GM19193 (cell line): ENCODE data around the gene ST6GALNAC5.

Source experiments
- POLR2A ChIP-seq: IDR thresholded peaks from 4 replicates; pipeline ENCODE4 v1.6.1; 2011; ENCODE audit not compliant: insufficient read depth, insufficient read length; ENCODE audit errors: extremely low read depth

Gene ST6GALNAC5

DNA sequence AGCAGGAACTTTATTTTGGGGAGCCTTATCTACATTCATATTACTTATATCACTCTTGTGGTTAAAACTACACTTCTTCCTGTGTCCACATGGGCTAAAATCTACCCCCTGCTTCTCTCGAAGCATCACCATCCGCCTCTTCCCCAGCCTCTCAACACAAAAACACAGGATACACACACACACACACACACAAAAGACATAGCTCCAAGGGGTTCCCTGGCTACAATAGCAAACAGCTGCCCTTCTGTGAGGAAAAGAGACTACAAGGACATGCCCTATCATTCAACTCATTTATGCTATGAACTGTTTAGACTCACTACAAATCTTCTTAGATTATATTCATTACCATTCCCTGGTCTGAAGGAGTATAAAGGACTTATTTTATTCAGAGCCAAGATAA, 197.0 kb downstream of the ST6GALNAC5 start:
- TF ChIP-seq POLR2A, result no peak

DNA sequence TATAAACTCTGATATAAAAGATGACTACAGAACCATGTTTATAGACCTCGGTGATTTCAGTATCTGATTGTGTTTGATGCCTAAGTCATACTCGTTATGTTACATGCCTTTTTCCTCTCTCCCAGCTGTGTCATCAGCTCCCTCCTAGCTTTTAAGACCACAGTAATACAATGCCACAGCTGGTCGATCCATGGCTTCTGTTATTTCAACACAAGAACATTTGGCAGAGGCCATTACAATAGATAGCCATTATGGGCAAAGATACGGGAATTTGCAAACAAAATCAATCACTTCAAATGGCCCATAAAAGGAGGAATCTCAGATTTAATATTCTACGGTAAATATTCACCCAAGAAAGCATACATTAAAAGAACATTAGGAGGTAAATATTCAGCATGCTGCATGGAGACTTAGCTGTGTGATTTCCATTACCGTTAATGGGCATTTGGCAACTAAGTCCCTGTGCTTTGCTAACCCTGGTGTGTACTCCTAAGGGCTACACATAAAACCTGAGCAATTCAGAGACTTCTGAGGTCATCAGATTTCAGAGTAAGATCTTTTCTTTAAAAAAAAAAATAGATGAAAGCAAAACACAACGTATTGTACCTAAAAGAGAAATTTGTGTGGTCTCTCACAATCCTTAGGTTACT, 198.5 kb downstream of the ST6GALNAC5 start:
- TF ChIP-seq POLR2A, result no peak

DNA sequence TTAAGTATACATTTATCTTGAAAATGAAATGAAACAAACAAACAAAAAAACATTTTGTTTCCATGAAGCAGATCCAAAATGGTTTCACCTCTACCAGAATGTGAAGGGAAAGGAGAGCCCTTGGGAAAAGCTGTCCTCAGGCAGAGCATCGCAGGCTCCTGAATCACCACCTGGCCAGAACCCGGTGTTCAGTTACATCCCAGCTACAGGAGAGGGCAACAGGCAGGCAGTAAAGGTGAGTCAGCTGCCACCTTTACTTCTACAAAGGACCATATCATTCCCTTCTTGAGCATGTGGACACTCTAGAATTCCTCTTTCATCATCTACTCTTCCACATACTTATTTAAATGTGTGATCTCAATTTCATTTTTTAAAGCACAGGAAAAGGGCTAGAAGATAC, 200.7 kb downstream of the ST6GALNAC5 start:
- TF ChIP-seq POLR2A, result no peak

DNA sequence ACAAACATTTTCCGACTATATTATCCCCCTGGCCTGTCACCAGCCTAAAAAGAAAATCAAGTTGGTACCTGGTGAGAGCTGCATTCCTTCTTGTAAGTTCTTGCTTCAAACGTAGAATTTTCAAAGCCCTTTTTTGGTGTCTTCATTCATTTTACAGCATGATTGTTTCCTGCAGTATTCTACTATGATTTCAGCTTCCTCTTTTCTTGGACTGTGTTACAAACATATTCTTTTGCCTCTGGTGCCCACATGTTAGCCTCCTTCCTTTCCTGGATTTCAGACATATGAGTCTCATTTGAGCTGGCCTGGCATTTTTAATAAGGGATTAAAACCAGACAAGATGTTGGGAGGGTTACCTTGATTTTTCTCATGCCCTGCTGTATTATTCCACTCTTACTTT, 209.5 kb downstream of the ST6GALNAC5 start:
- TF ChIP-seq POLR2A, result no peak

DNA sequence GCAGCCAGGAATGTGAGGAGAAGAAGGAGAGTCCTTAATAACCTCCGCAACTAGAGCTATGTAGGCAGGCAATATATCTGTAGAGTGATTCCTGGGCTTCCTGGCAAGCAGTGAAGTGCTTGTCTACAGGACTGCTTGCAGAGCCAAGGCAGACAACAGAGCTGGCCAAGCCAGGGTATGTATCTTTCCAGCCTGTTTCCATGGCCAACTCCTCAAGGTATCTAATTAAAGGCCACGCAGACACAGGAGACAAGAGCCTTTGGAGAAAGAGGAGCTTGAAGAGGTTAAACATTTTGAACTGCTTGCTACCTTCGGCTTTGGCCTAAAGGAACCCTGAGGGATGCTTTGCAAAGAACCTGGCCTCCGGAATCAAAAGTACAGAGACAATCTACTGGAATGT, 214.6 kb downstream of the ST6GALNAC5 start:
- no peak for TF ChIP-seq POLR2A

DNA sequence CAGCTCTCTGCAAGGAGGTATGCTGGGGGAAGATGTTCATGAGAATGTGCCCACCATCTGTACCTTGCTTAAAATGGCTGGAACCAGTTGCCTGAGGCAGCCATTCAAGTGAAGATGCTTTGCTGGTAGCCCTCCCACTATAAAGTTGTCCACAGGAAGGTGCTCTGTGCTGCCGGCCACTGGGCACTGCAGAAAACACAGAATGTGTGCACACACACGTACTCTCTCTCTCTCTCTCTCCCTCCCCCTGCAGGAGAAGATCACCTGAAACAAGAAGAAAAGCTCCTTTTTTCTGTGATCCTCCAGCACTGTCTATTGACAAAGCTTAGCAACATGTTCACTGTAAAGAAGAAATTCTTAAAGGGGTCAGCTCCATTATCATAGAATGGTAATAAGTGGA, 217.2 kb downstream of the ST6GALNAC5 start:
- no peak for TF ChIP-seq POLR2A

DNA sequence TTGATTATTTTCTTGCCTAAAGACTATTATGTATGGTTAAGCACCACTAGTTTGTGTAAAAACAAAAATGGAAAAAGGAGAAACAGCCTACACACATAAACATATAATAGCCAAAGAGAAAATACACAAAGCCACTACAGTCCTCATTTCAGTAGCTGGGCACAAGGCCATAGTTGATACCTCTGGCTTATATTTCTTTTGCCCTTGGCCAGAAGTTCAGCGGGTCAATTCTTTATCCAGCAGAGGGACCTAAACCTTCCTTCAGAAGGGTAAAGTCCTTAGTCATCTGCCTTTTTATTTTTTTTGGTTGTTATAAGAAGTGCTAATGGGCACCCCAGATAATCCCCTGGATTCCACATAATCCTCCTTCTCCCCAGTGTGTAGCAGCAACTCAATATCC, 217.8 kb downstream of the ST6GALNAC5 start:
- TF ChIP-seq POLR2A, result no peak

DNA sequence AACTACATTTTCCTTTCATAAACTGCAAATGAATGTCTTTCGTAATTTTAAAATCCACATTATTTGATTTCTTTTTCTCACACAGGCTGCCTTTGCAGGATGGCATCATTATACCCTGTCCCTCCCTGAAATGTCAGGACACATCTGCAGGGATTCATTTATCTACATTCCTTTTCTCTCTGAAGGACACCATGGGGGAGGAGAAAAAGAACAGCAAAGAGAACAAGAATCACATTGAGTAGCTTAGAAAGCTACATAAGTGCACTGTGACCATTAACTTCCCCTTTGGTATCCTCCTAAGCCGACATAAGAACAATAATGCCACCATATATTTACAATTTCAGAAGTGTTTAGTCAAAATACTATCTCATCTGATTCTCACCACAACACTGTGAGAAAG, 222.5 kb downstream of the ST6GALNAC5 start:
- TF ChIP-seq POLR2A, result no peak

DNA sequence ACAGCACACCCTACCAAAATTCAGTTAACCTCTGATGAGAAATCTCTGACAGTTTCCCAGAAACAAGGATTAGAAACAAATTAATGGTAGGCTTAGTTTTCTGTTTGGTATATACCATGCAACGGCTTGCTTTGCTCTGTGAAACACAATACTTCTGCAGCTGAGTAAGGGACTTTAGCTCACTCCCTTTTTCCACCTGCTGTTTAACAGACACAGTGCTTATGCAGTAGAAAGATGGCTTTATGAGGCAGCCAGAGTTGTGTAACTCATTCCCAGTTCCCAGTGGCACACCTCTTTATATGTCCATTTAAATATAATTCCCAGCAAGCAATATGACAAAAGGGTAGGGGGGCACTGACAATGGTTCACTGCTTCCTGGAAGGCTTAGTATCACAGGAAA, 228.0 kb downstream of the ST6GALNAC5 start:
- no peak for TF ChIP-seq POLR2A

DNA sequence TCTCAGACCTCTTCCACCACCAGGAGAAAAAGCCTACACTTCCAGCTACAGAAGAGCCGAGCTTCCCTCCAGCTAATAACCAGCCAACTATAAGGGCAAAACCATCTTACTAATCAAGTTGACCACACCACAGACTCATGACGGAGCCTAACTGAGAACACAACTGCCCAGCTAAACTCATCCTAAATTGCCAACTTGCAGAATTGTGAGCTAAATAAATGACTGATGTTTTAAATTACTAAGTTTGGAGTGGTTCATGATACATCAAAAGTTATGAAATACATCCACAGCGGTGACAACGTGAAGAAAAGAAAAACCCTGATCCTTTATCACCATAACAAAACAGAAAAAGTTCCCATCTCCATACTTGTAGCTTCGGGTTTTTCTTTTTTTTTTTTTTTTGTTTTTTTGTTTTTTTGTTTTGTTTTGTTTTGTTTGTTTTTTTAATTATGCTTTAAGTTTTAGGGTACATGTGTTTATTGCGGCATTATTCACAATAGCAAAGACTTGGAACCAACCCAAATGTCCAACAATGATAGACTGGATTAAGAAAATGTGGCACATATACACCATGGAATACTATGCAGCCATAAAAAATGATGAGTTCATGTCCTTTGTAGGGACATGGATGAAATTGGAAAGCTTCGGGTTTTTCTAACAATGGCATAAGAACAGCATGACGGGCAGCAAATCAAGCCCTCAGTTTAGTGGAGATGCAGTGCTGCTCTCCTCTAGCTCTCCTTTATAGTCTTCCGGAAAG, 229.4 kb downstream of the ST6GALNAC5 start:
- no peak for TF ChIP-seq POLR2A

DNA sequence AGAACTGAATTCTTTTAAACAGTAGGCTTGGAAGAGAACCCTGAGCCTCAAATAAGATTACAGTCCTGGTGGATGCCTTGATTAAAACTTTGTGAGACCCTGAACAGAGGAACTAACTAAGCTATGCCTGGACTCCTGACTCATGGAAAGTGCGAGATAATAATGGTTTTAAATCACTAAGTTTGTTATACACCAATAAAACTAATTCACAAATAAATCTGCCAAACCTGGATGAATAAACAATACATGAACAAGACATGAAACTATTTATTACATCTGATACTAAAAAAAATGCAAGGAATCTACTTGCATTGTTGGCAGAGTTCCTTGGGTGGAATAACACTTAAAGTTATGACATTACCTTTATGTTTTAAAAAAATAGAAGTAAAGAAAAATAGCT, 233.6 kb downstream of the ST6GALNAC5 start:
- TF ChIP-seq POLR2A, result no peak

DNA sequence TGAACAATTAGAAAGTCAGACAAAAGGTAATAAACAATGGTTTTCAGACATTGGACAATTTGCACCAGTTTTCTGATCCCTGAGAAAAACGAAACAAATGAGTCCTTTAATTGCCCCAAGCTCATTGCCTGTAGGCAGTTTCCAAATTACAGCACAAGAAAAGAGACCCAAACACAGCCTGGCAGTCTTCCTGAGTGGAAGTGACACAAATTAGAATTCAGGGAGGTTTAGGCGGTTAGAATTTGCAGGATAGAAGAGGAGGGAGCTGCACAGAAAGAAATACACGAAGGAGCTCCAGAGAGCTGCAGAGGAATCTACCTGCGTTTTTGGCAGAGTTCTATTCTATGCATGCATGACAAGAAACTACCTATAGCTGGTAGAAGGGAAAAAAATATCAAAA, 236.2 kb downstream of the ST6GALNAC5 start:
- TF ChIP-seq POLR2A, result no peak

DNA sequence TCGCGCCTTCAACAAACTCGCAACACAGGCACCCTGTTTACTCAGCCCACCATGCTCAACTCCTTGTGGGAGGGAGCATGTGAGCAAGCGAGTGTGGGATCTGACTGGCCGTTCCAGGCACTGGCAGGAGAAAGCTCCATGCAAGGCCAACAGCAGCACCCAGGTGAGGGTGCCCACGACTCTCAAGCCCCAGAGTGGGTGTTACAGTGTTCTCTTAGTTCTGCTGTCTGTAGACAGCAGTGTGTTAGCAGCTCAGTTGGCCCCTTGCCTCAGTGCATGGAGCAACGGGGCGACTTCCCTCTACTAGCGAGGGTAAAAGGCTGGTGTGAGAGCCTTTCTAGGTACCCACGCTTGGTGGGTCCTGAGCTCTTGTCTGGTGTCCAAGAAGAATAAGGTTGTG, 237.4 kb downstream of the ST6GALNAC5 start:
- no peak for TF ChIP-seq POLR2A
